ENCODE measurements around the gene MS4A3.
"Not testable (repeated sequence)": the region's sequence is repeated elsewhere in the genome, so short reads cannot be mapped to it uniquely, and the experiment has no call there.

The MS4A3 gene

GRCh38 chr11:60095477-60096120 lies 39.1 kb downstream of the MS4A3 start:
- Histone ChIP-seq H3K9me3 (ENCODE audit: control insufficient read depth in 1 of 2, low read length in 2 of 2) (no peaks in the 10 kb centered on the region), H3K27me3 (ENCODE audit: low read depth, low read length) (no peaks in the 10 kb centered on the region), H3K27ac (ENCODE audit: low read length) (no peak overlapping the region), H3K4me1 (ENCODE audit: control insufficient read depth in 1 of 2, insufficient read depth in 2 of 2, low read length in 2 of 2) (no peaks in the 10 kb centered on the region), H3K36me3 (ENCODE audit: control insufficient read depth in 1 of 2, insufficient read depth in 2 of 2, low read length in 2 of 2) (no peaks in the 10 kb centered on the region), H3K4me3 (ENCODE audit: low read depth in 1 of 2, low read length in 2 of 2) (no peak overlapping the region)

DNA sequence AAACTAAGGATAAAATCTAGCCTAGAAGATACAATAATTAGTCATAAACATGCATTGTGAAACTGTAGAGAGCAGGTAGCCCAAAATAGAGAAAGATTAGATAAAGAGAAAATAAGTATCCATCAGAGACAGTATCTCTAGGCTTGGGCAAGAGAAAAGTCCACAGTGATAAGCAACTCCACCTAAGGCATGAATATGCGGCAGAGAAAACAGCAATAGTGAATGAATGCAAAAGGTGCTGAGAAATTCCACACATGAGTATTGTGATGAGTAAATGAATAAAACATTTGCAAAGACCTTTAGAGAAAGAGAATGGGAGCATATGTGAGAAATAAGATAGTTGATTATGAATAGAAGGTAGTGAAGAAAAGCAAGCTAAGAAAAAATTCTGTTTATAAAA lies 40.7 kb downstream of the MS4A3 start:
- no peaks in the 10 kb centered on the region for H3K36me3 ChIP-seq (ENCODE audit: control insufficient read depth in 1 of 2, insufficient read depth in 2 of 2, low read length in 2 of 2)
- H3K27me3 ChIP-seq (ENCODE audit: low read depth, low read length), result no peaks in the 10 kb centered on the region
- no peak overlapping the region for H3K27ac ChIP-seq (ENCODE audit: low read length)
- H3K9me3 ChIP-seq (ENCODE audit: control insufficient read depth in 1 of 2, low read length in 2 of 2), result no peaks in the 10 kb centered on the region
- H3K4me1 ChIP-seq (ENCODE audit: control insufficient read depth in 1 of 2, insufficient read depth in 2 of 2, low read length in 2 of 2), result no peaks in the 10 kb centered on the region
- no peak overlapping the region for H3K4me3 ChIP-seq (ENCODE audit: low read depth in 1 of 2, low read length in 2 of 2)

DNA sequence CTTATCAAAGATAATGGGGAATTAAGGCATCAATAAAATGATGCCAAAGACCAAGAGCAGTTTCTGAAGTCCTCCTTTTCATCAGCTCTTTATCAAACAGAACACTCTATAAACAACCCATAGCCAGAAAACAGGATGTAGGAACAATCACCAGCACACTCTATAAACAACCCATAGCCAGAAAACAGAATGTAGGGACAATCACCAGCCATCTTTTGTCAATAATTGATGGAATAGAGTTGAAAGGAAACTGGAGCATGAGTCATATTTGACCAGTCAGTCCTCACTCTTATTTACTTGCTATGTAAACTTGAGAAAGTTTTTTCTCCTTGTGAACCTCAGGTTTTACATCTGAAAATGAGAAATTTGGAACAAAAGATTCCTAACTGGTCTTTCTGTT lies 42.0 kb downstream of the MS4A3 start:
- H3K36me3 ChIP-seq (ENCODE audit: control insufficient read depth in 1 of 2, insufficient read depth in 2 of 2, low read length in 2 of 2), result no peaks in the 10 kb centered on the region
- H3K4me1 ChIP-seq (ENCODE audit: control insufficient read depth in 1 of 2, insufficient read depth in 2 of 2, low read length in 2 of 2), result no peaks in the 10 kb centered on the region
- no peak overlapping the region for H3K27ac ChIP-seq (ENCODE audit: low read length)
- H3K27me3 ChIP-seq (ENCODE audit: low read depth, low read length), result no peaks in the 10 kb centered on the region
- H3K4me3 ChIP-seq (ENCODE audit: low read depth in 1 of 2, low read length in 2 of 2), result no peak overlapping the region
- H3K9me3 ChIP-seq (ENCODE audit: control insufficient read depth in 1 of 2, low read length in 2 of 2), result no peaks in the 10 kb centered on the region

- no peak overlapping the region for H3K4me3 ChIP-seq (ENCODE audit: low read depth in 1 of 2, low read length in 2 of 2)
- no peaks in the 10 kb centered on the region for H3K36me3 ChIP-seq (ENCODE audit: control insufficient read depth in 1 of 2, insufficient read depth in 2 of 2, low read length in 2 of 2)
- no peak overlapping the region for H3K27ac ChIP-seq (ENCODE audit: low read length)
- no peaks in the 10 kb centered on the region for H3K4me1 ChIP-seq (ENCODE audit: control insufficient read depth in 1 of 2, insufficient read depth in 2 of 2, low read length in 2 of 2)
- no peaks in the 10 kb centered on the region for H3K9me3 ChIP-seq (ENCODE audit: control insufficient read depth in 1 of 2, low read length in 2 of 2)
- no peaks in the 10 kb centered on the region for H3K27me3 ChIP-seq (ENCODE audit: low read depth, low read length)
Measured at GRCh38 chr11:60100516-60100915, 44.1 kb downstream of the MS4A3 start.

- not testable (repeated sequence) for H3K9me3 ChIP-seq (ENCODE audit: control insufficient read depth in 1 of 2, low read length in 2 of 2); H3K4me1 ChIP-seq (ENCODE audit: control insufficient read depth in 1 of 2, insufficient read depth in 2 of 2, low read length in 2 of 2); H3K4me3 ChIP-seq (ENCODE audit: low read depth in 1 of 2, low read length in 2 of 2); H3K36me3 ChIP-seq (ENCODE audit: control insufficient read depth in 1 of 2, insufficient read depth in 2 of 2, low read length in 2 of 2); H3K27me3 ChIP-seq (ENCODE audit: low read depth, low read length); H3K27ac ChIP-seq (ENCODE audit: low read length)
Measured at GRCh38 chr11:60101368-60101767, 44.9 kb downstream of the MS4A3 start.

GRCh38 chr11:60104471-60105115 lies 48.1 kb downstream of the MS4A3 start:
- not testable (repeated sequence) for H3K4me3 ChIP-seq (ENCODE audit: low read depth in 1 of 2, low read length in 2 of 2); H3K9me3 ChIP-seq (ENCODE audit: control insufficient read depth in 1 of 2, low read length in 2 of 2); H3K36me3 ChIP-seq (ENCODE audit: control insufficient read depth in 1 of 2, insufficient read depth in 2 of 2, low read length in 2 of 2); H3K27me3 ChIP-seq (ENCODE audit: low read depth, low read length); H3K27ac ChIP-seq (ENCODE audit: low read length); H3K4me1 ChIP-seq (ENCODE audit: control insufficient read depth in 1 of 2, insufficient read depth in 2 of 2, low read length in 2 of 2)

DNA sequence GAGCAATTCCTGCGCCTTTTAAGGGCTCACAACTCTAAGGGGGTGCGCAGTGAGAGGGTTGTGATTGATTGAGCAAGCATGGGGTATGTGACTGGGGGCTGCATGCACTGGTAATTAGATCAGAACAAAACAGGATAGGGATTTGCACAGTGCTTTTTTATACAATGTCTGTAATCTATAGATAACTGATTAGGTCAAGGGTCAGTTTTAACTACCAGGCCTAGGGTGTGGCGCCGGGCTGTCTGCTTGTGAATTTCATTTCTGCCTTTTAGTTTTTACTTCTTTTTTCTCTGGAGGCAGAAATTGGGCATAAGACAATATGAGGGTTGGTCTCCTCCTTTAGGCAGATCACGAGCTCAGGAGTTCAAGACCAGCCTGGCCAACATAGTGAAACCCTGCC lies 52.2 kb downstream of the MS4A3 start:
- H3K36me3 ChIP-seq (ENCODE audit: control insufficient read depth in 1 of 2, insufficient read depth in 2 of 2, low read length in 2 of 2); H3K4me3 ChIP-seq (ENCODE audit: low read depth in 1 of 2, low read length in 2 of 2); H3K9me3 ChIP-seq (ENCODE audit: control insufficient read depth in 1 of 2, low read length in 2 of 2); H3K4me1 ChIP-seq (ENCODE audit: control insufficient read depth in 1 of 2, insufficient read depth in 2 of 2, low read length in 2 of 2); H3K27ac ChIP-seq (ENCODE audit: low read length); H3K27me3 ChIP-seq (ENCODE audit: low read depth, low read length): not testable (repeated sequence)

DNA sequence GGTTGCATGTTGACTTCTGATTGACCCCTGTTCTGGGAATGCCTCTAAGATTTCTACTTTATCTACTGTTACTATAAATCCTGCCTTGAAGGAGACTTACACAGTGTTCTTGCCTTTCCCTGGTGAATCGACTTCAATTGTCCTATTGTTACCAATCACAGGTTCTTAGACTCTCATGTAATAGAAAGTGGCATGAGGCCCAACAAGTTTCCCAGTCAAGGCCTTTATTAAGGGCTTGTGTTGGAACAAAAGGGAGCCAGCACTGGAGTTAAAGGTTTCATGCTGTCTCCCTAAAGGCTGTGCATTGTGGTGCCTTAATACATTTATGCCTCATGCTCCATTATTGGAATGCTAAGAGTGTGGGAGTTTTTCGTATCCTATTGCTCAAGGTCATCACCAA lies 55.3 kb downstream of the MS4A3 start:
- no peak overlapping the region for H3K27ac ChIP-seq (ENCODE audit: low read length)
- no peaks in the 10 kb centered on the region for H3K9me3 ChIP-seq (ENCODE audit: control insufficient read depth in 1 of 2, low read length in 2 of 2)
- no peaks in the 10 kb centered on the region for H3K27me3 ChIP-seq (ENCODE audit: low read depth, low read length)
- no peaks in the 10 kb centered on the region for H3K4me1 ChIP-seq (ENCODE audit: control insufficient read depth in 1 of 2, insufficient read depth in 2 of 2, low read length in 2 of 2)
- no peak overlapping the region for H3K4me3 ChIP-seq (ENCODE audit: low read depth in 1 of 2, low read length in 2 of 2)
- H3K36me3 ChIP-seq (ENCODE audit: control insufficient read depth in 1 of 2, insufficient read depth in 2 of 2, low read length in 2 of 2), result no peaks in the 10 kb centered on the region

- Histone ChIP-seq H3K4me1 (ENCODE audit: control insufficient read depth in 1 of 2, insufficient read depth in 2 of 2, low read length in 2 of 2) (no peaks in the 10 kb centered on the region), H3K27ac (ENCODE audit: low read length) (no peak overlapping the region), H3K27me3 (ENCODE audit: low read depth, low read length) (no peaks in the 10 kb centered on the region), H3K36me3 (ENCODE audit: control insufficient read depth in 1 of 2, insufficient read depth in 2 of 2, low read length in 2 of 2) (no peaks in the 10 kb centered on the region), H3K9me3 (ENCODE audit: control insufficient read depth in 1 of 2, low read length in 2 of 2) (no peaks in the 10 kb centered on the region), H3K4me3 (ENCODE audit: low read depth in 1 of 2, low read length in 2 of 2) (no peak overlapping the region)
Measured at GRCh38 chr11:60116996-60117790, 60.7 kb downstream of the MS4A3 start.

DNA sequence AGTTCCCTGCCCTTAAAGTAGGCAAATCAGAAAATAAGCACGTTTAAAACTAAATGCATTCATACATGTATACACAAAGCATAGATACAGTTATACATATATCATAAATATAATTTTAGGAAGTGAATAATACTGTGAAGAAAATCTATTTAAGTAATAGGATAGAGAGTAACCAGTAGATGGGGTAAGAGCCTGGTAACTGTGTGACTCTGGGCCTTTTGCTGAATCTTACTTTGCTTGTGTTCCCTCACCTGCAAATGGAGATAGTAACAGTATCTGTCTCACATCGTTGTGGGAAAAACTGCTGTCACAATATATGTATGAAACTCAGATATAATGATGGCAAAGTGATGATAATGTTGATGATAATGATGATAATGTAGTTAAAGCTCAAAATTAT lies 61.9 kb downstream of the MS4A3 start:
- H3K27ac ChIP-seq (ENCODE audit: low read length), result no peak overlapping the region

GRCh38 chr11:60119710-60120109 lies 63.2 kb downstream of the MS4A3 start:
- Histone ChIP-seq H3K27me3 (ENCODE audit: low read depth, low read length) (no peaks in the 10 kb centered on the region), H3K27ac (ENCODE audit: low read length) (no peak overlapping the region), H3K4me3 (ENCODE audit: low read depth in 1 of 2, low read length in 2 of 2) (no peak overlapping the region), H3K36me3 (ENCODE audit: control insufficient read depth in 1 of 2, insufficient read depth in 2 of 2, low read length in 2 of 2) (no peaks in the 10 kb centered on the region), H3K4me1 (ENCODE audit: control insufficient read depth in 1 of 2, insufficient read depth in 2 of 2, low read length in 2 of 2) (no peaks in the 10 kb centered on the region), H3K9me3 (ENCODE audit: control insufficient read depth in 1 of 2, low read length in 2 of 2) (no peaks in the 10 kb centered on the region)

More for the DNA sequence above, 61.9 kb downstream of the MS4A3 start:
- no peaks in the 10 kb centered on the region for H3K27me3 ChIP-seq (ENCODE audit: low read depth, low read length)
- no peaks in the 10 kb centered on the region for H3K9me3 ChIP-seq (ENCODE audit: control insufficient read depth in 1 of 2, low read length in 2 of 2)
- no peaks in the 10 kb centered on the region for H3K4me1 ChIP-seq (ENCODE audit: control insufficient read depth in 1 of 2, insufficient read depth in 2 of 2, low read length in 2 of 2)
- no peak overlapping the region for H3K4me3 ChIP-seq (ENCODE audit: low read depth in 1 of 2, low read length in 2 of 2)
- H3K36me3 ChIP-seq (ENCODE audit: control insufficient read depth in 1 of 2, insufficient read depth in 2 of 2, low read length in 2 of 2), result no peaks in the 10 kb centered on the region
